Mononuclear cell (primary cell): ENCODE measurements around the gene DCAKD. TPM values are rescaled to one million over a fixed set of nuclear protein-coding genes. Genes with fewer than 3 reads are reported as not detected.
A peak's percentile ranks its signal among the peaks of the same experiment; 100 is the strongest.

Experiments
- H3K27me3 ChIP-seq: 2 replicates; pipeline ENCODE4 v1.6.0; 2011; ENCODE audit warnings: low read length, control low read depth; ENCODE audit not compliant: insufficient read depth
- H3K4me1 ChIP-seq: 2 replicates; pipeline ENCODE4 v1.5.1; 2011; ENCODE audit warnings: mild to moderate bottlenecking, low read length, control low read depth; ENCODE audit not compliant: insufficient read depth
- H3K4me3 ChIP-seq: 2 replicates; pipeline ENCODE4 v1.5.1; 2011; ENCODE audit warnings: mild to moderate bottlenecking, low read length, moderate library complexity
- H3K9me3 ChIP-seq: 2 replicates; pipeline ENCODE4 v1.5.1; 2011; ENCODE audit warnings: low read depth, mild to moderate bottlenecking, control low read depth, low read length
- total RNA-seq: library from RNA; depleted of rRNA; stranded (reverse); fragments of >200 nt; gene quantifications from one replicate; pipeline ENCODE4 v1.2.3, GENCODE V29; 2012

Gene DCAKD
- total RNA-seq: 8.9 TPM

- Histone ChIP-seq H3K4me1 (peaks cover 25% of the 10 kb centered on the region), H3K4me3 (peak within 1 kb of the TSS; percentile 50), H3K9me3 (no peaks in the 10 kb centered on the region), H3K27me3 (no peaks in the 10 kb centered on the region)
Observed at GRCh38 chr17:45051060-45051719, at the start of gene DCAKD. TSS of gene DCAKD (minus strand) at chr17:45051632. CDS start at chr17:45034885, 16,747 bp downstream.

GRCh38 chr17:45098869-45099616 lies 47.6 kb upstream of the DCAKD start:
- H3K4me3 ChIP-seq: no peak overlapping the region
- H3K4me1 ChIP-seq: no peaks in the 10 kb centered on the region
- no peaks in the 10 kb centered on the region for H3K9me3 ChIP-seq
- H3K27me3 ChIP-seq: no peaks in the 10 kb centered on the region

- H3K4me1 ChIP-seq: no peaks in the 10 kb centered on the region
- H3K9me3 ChIP-seq: no peaks in the 10 kb centered on the region
- H3K27me3 ChIP-seq: no peaks in the 10 kb centered on the region
Observed at GRCh38 chr17:45098081-45098868, 46.8 kb upstream of the DCAKD start.

GRCh38 chr17:45096926-45097325 lies 45.5 kb upstream of the DCAKD start:
- no peak overlapping the region for H3K4me3 ChIP-seq
- H3K27me3 ChIP-seq: no peaks in the 10 kb centered on the region
- no peaks in the 10 kb centered on the region for H3K4me1 ChIP-seq
- H3K9me3 ChIP-seq: no peaks in the 10 kb centered on the region

More at GRCh38 chr17:45098081-45098868, 46.8 kb upstream of the DCAKD start:
- H3K4me3 ChIP-seq: no peak overlapping the region

- Histone ChIP-seq H3K4me3 (no peak overlapping the region), H3K27me3 (no peaks in the 10 kb centered on the region), H3K9me3 (no peaks in the 10 kb centered on the region), H3K4me1 (no peaks in the 10 kb centered on the region)
Observed at GRCh38 chr17:45096141-45096540, 44.7 kb upstream of the DCAKD start.

- Histone ChIP-seq H3K9me3 (no peaks in the 10 kb centered on the region), H3K4me3 (no peak overlapping the region), H3K27me3 (no peaks in the 10 kb centered on the region), H3K4me1 (no peaks in the 10 kb centered on the region)
Observed at GRCh38 chr17:45093444-45094110, 42.1 kb upstream of the DCAKD start.

- no peaks in the 10 kb centered on the region for H3K27me3 ChIP-seq
- H3K9me3 ChIP-seq: no peaks in the 10 kb centered on the region
- no peaks in the 10 kb centered on the region for H3K4me1 ChIP-seq
- no peak overlapping the region for H3K4me3 ChIP-seq
Observed at GRCh38 chr17:45092911-45093430, 41.5 kb upstream of the DCAKD start.

- H3K4me1 ChIP-seq: no peaks in the 10 kb centered on the region
- no peaks in the 10 kb centered on the region for H3K27me3 ChIP-seq
- H3K9me3 ChIP-seq: no peaks in the 10 kb centered on the region
- H3K4me3 ChIP-seq: no peak overlapping the region
Observed at GRCh38 chr17:45091778-45092425, 40.5 kb upstream of the DCAKD start.

GRCh38 chr17:45090711-45091110 lies 39.3 kb upstream of the DCAKD start:
- Histone ChIP-seq H3K9me3 (no peaks in the 10 kb centered on the region), H3K4me3 (no peak overlapping the region), H3K27me3 (no peaks in the 10 kb centered on the region), H3K4me1 (no peaks in the 10 kb centered on the region)

GRCh38 chr17:45088741-45089140 lies 37.3 kb upstream of the DCAKD start:
- Histone ChIP-seq H3K27me3 (no peaks in the 10 kb centered on the region), H3K9me3 (no peaks in the 10 kb centered on the region), H3K4me1 (no peaks in the 10 kb centered on the region), H3K4me3 (no peak overlapping the region)

GRCh38 chr17:45087978-45088377 lies 36.5 kb upstream of the DCAKD start:
- Histone ChIP-seq H3K4me3 (no peak overlapping the region), H3K4me1 (no peaks in the 10 kb centered on the region), H3K9me3 (no peaks in the 10 kb centered on the region), H3K27me3 (no peaks in the 10 kb centered on the region)

- no peaks in the 10 kb centered on the region for H3K27me3 ChIP-seq
- H3K9me3 ChIP-seq: no peaks in the 10 kb centered on the region
Observed at GRCh38 chr17:45087504-45087975, 36.1 kb upstream of the DCAKD start.

GRCh38 chr17:45086865-45087503 lies 35.6 kb upstream of the DCAKD start:
- Histone ChIP-seq H3K4me3 (no peak overlapping the region), H3K9me3 (no peaks in the 10 kb centered on the region), H3K27me3 (no peaks in the 10 kb centered on the region), H3K4me1 (no peaks in the 10 kb centered on the region)

More at GRCh38 chr17:45087504-45087975, 36.1 kb upstream of the DCAKD start:
- H3K4me1 ChIP-seq: no peaks in the 10 kb centered on the region
- no peak overlapping the region for H3K4me3 ChIP-seq

GRCh38 chr17:45086391-45086790 lies 35.0 kb upstream of the DCAKD start:
- H3K9me3 ChIP-seq: no peaks in the 10 kb centered on the region
- no peak overlapping the region for H3K4me3 ChIP-seq
- no peaks in the 10 kb centered on the region for H3K27me3 ChIP-seq

More at GRCh38 chr17:45086391-45086790, 35.0 kb upstream of the DCAKD start:
- no peaks in the 10 kb centered on the region for H3K4me1 ChIP-seq
